D721Med (cell line): ENCODE data around the gene EXOC4.

Experiments used
- DNase-seq: peaks from one replicate; pipeline ENCODE4 v3.0.0; 2011; ENCODE audit warnings: low spot score; ENCODE audit not compliant: insufficient read length
- FAIRE-seq: peaks from 2 replicates; lab custom pipeline; 2011; peaks lifted over from hg19 to GRCh38; lab: Jason Lieb, UNC
- CTCF ChIP-seq: IDR thresholded peaks from 2 replicates; pipeline ENCODE4 v1.5.1; 2012; ENCODE audit warnings: mild to moderate bottlenecking, control low read depth; ENCODE audit not compliant: insufficient read depth; ENCODE audit errors: missing control alignments

Gene EXOC4

GRCh38 chr7:133739817-133740216, 486.9 kb downstream of the EXOC4 start:
- DNase-seq (no peak), FAIRE-seq (no peak)
- no peak for TF ChIP-seq CTCF

- FAIRE-seq (no peak), DNase-seq (no peak)
- TF ChIP-seq CTCF, result no peak
These were observed 488.2 kb downstream of the EXOC4 start for GRCh38 chr7:133741078-133741477.

- TF ChIP-seq CTCF, result no peak
- DNase-seq (no peak), FAIRE-seq (peak; percentile 48)
These were observed 488.8 kb downstream of the EXOC4 start for GRCh38 chr7:133741703-133742102.

GRCh38 chr7:133742709-133743538, 490.0 kb downstream of the EXOC4 start:
- DNase-seq (no peak), FAIRE-seq (no peak)

GRCh38 chr7:133744451-133744850, 491.6 kb downstream of the EXOC4 start:
- DNase-seq (no peak), FAIRE-seq (no peak)
- TF ChIP-seq CTCF, result no peak

More at GRCh38 chr7:133742709-133743538, 490.0 kb downstream of the EXOC4 start:
- peak; percentile 37 for TF ChIP-seq CTCF

GRCh38 chr7:133746305-133746704, 493.4 kb downstream of the EXOC4 start:
- no peak for DNase-seq
- TF ChIP-seq CTCF, result no peak
- no peak for FAIRE-seq

GRCh38 chr7:133746847-133747246, 494.0 kb downstream of the EXOC4 start:
- FAIRE-seq, result no peak
- no peak for DNase-seq
- no peak for TF ChIP-seq CTCF
